ENCODE data around the gene UVSSA.
"Not testable (repeated sequence)": the region's sequence is repeated elsewhere in the genome, so short reads cannot be mapped to it uniquely, and the experiment has no call there.

The UVSSA gene

GRCh38 chr4:1411436-1412375 is 64.7 kb downstream of the UVSSA start:
- no peak for DNase-seq

GRCh38 chr4:1412376-1413203 is 65.6 kb downstream of the UVSSA start:
- DNase-seq, result no peak

GRCh38 chr4:1413204-1413663 is 66.2 kb downstream of the UVSSA start:
- DNase-seq, result no peak

GRCh38 chr4:1413687-1414479 is 66.9 kb downstream of the UVSSA start:
- DNase-seq, result no peak

- DNase-seq, result no peak
Observed at GRCh38 chr4:1414831-1415680, 68.0 kb downstream of the UVSSA start.

GRCh38 chr4:1415681-1415981 is 68.6 kb downstream of the UVSSA start:
- DNase-seq, result no peak

GRCh38 chr4:1416051-1416947 is 69.3 kb downstream of the UVSSA start:
- DNase-seq, result no peak

- DNase-seq, result no peak
Observed at GRCh38 chr4:1416948-1417260, 69.9 kb downstream of the UVSSA start.

- no peak for DNase-seq
Observed at GRCh38 chr4:1417522-1418390, 70.7 kb downstream of the UVSSA start.

GRCh38 chr4:1418494-1419285 is 71.7 kb downstream of the UVSSA start:
- DNase-seq, result no peak

GRCh38 chr4:1419708-1420107 is 72.7 kb downstream of the UVSSA start:
- no peak for DNase-seq

GRCh38 chr4:1421657-1422056 is 74.6 kb downstream of the UVSSA start:
- no peak for DNase-seq

- no peak for DNase-seq
Observed at GRCh38 chr4:1427010-1427409, 80.0 kb downstream of the UVSSA start.

GRCh38 chr4:1443688-1444172 is 96.7 kb downstream of the UVSSA start:
- not testable (repeated sequence) for DNase-seq

All from NCI-H1092 (cell line).